GM19351 (cell line): ENCODE measurements around the gene IGFBP6.

Experiments used
- ATAC-seq: cut with Tn5 transposase; IDR thresholded peaks from one replicate; pipeline ENCODE4 v1.9.1; 2021; ENCODE audit warnings: mild to moderate bottlenecking, moderate library complexity; ENCODE audit not compliant: unreplicated experiment

The IGFBP6 gene

DNA sequence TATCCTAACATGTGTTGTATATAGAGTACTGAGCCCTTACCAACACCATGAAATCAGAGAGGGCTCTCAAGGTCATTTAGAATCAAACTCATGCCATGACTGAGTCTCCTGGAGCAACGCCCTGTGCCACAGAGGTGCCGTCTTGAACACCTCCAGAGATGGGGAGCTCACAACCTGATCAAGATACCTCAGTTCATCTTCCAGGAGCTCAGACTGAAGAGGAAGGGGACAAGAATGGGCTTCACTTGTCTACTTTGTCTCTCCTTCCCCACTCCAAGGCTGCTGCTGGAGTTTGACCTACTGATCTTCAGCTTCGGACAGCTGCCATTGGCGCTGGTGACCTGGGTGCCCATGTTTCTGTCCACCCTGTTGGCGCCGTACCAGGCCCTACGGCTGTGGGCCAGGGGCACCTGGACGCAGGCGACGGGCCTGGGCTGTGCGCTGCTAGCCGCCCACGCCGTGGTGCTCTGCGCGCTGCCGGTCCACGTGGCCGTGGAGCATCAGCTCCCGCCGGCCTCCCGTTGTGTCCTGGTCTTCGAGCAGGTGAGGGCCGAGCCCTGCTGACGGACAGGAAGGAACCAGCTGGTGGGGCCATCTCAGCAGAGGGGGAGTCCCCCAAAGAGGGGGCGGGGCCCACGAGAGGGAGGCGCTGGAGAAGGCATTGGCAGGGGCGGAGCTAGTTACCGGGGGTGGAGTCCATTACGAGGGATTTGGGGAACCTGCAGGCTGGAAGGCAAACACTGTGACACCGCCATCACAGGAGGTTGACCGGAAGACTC is 17.8 kb downstream of the IGFBP6 start:
- ATAC-seq = no peak

DNA sequence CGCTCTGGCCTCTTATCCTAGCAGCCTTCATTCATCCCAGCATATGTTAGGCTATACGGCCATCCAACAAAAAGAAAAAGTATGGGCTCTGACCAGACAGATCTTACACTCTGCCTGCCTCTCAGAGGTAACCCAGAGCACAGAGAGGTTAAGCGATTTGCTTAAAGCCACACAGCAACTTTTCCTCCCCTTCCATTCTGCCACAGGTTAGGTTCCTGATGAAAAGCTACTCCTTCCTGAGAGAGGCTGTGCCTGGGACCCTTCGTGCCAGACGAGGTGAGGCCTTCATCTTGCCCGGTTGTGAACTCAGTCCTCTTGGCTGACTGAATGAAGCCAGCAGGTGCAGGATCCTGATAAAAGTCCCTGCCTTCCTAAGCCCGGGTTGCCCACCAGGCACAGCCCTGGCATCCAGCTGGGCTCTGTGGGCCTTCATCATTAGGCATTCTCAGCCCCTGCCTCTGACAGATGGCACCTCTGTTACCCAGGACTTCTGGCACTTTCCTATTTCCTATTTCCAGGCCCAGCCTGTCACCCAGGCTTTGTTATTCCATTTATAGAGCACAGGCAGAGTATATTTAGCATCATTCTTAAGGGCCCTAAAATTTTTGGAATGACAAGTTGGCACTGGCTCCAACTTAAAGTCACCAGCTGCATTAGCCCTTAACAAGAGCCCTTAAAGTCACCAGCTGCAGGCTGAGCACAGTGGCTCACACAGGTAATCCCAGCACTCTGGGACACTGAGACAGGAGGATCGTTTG is 18.6 kb downstream of the IGFBP6 start:
- no peak for ATAC-seq

DNA sequence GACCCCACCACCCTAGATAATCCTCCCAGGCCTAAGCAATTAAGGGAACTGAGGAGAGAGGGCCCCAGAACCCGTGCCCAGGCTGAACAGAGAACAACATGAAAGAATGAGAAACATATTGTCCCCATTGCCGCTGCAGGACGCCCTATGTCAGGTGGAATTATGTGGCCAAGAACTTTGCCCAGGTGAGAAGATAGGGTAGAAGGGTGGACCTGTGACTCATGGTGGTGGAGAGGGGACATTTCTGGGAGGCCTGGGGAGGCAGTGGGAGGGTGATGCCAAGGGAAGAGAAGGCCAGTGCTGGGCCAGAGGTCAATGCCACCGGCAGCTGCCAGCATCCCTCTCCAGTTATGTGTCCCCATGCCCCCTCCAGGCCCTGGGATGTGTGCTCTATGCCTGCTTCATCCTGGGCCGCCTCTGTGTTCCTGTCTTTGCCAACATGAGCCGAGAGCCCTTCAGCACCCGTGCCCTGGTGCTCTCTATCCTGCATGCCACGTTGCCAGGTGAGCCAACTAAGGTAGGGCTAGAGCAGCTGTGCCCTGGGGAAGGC is 21.4 kb downstream of the IGFBP6 start:
- no peak for ATAC-seq

DNA sequence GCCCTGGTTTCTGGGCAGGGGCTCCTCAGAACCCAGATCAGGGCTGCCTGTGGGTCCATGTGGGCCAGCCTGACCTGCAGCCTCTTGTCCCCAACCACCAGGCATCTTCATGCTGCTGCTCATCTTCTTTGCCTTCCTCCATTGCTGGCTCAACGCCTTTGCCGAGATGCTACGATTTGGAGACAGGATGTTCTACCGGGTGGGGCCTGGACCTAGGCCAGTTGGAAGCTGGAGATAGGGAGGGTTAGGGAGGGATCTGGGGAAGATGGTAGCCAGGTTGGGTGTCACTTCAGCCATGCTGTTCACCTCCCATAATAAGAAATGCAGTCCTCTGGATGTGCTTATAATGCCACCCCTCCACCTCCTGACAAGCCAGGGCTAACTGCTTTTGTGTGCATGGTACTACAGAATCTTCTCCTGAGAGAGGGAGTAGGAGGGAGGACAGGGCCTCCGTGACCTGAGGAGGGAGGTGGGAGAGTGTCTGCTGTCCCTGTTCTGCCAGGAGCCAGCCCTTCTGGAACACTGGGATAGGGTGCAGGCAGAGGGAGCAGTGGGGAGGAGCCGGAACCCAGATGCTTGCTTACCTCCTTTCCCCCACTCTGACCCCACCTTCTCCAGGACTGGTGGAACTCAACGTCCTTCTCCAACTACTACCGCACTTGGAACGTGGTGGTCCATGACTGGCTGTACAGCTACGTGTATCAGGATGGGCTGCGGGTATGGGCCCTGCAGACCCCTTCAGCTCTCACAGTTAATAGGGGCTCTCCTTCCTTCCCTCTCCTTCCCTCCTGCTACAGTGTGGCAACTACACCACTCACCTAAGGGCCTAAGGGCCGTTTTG is 23.4 kb downstream of the IGFBP6 start:
- ATAC-seq = no peak

DNA sequence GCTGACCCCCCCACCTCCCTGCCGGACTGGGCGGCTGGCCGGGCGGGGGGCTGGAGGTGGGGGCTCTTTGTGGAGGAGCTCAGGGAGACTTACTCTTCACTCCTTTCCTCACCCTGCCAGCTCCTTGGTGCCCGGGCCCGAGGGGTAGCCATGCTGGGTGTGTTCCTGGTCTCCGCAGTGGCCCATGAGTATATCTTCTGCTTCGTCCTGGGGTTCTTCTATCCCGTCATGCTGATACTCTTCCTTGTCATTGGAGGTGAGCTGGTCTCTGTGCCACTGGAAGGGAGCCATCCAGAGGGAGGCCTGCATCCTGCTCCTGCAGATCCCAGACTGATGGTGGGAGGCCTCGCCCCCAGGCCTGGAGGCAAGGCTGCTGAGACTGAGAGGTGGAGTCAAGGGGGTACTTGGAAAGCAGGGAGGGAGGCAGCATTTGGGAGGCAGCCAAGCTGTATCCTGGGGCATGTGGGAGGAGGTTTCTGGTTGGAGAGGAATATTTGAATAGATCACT is 25.5 kb downstream of the IGFBP6 start:
- no peak for ATAC-seq

DNA sequence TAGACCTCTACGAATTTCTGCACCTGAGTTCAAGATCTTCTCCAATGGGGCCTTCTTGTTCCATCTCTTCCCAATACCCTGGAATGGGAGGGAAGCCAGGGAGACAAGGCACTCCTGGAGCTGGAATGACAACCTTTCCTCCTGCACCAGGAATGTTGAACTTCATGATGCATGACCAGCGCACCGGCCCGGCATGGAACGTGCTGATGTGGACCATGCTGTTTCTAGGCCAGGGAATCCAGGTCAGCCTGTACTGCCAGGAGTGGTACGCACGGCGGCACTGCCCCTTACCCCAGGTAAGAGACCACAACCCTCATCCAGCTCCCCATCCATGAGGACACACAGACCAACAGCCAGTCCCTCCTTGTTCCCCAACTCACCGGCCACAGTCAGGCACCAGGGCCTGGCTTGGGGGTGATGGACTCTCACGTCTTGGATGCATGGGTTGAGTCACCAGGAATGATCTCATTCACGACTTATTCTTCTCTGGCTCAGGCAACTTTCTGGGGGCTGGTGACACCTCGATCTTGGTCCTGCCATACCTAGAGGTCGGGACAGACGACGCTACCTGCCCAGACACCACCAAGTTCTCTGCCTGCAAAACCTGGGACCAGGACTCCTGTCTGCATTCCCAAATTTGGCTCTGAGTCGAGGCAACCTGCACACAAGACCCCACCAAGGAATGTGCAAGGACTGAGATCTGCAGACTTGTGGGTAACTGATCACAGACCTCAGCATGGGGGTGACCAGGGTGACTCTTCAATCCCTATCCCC is 26.3 kb downstream of the IGFBP6 start:
- ATAC-seq = no peak

DNA sequence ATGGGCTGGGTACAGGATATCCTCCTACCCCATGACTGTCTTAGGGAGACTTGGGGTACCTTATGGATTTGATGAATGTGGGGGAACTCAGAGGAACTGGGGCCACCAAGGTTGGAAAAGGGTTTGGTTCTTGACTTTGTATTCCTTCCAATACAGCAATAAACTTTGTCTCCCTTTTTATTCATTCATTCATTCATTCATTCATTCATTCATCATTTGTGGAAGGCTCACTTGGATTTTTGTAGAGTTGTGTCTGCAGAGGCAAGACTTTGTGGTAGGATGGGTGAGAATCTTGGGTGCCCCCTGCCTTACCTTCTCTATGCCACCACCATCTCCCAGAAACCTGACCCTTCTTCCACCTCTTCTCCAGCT is 26.9 kb downstream of the IGFBP6 start:
- ATAC-seq = no peak

DNA sequence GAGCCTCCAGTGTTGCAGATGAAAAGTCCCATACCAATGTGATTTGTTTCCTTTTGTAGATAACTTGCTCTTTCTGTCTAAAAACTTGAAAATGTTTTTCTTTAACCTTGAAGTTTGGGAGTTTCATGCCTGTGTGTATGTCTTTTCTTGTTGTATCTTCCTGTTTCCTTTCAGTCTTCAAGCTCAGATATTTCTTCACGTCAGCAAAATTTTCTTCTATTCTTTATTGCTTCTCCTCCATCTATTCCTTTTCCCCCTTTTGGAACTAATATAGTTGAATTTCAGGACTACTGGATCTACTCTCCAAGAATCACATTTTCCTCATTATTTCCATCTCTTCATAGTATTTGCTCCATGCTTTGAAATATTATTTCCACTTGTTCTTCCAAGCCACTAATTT is 29.7 kb downstream of the IGFBP6 start:
- no peak for ATAC-seq

DNA sequence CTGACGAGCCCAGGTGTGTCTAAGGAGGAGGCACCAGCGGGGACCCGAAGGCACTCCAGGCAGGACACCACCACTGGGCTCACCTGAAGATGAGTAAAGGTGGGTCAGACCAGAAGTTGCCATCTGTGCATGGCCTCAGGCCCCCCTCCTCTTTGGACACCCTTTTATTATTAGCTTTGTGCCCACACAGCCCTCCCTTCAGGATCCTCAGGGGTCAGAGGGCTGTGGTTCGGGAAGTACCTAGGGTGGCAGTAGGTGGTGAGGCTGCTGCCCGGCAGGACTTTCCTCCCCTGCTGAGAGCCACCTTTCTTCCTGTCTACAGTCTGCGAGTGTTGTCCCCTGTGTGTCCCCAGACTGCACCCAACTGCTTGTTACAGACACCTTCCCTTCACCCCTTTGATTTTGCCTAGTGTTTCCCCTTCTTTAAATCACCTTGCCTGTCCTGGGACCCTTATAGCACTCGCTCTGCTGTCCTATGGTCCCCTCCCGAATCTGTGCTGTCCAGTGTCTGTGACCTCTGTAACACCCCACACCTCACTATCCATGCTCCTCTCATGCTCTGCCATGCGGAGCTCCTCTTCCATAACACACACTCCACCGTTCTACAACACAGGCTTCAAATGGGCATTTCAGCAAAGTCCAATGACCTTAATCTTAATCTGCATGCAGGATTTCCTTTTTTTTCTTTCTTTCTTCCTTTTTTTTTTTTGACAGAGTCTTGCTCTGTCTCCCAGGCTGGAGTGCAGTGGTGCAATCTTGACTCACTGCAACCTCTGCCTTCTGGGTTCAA is 31.5 kb downstream of the IGFBP6 start:
- ATAC-seq = no peak

DNA sequence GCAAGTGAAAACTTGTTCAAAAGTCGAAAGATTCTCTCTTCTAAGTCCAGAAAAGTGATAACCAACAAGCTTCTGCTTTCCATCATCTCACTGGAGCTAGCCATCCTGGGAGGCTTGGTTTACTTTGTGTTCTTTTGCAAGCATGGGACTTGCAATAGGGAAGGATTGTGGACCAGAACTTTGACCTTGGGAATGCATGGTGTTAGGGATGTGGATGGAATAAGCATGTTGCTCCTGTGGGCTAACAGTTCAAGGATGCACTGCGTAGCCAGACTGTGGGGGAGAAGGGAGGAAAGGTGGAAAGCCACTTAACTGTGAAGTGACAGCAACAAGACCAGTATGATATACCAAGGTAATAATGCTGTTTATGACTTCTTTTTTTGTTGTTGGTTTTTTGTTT is 34.4 kb downstream of the IGFBP6 start:
- no peak for ATAC-seq

DNA sequence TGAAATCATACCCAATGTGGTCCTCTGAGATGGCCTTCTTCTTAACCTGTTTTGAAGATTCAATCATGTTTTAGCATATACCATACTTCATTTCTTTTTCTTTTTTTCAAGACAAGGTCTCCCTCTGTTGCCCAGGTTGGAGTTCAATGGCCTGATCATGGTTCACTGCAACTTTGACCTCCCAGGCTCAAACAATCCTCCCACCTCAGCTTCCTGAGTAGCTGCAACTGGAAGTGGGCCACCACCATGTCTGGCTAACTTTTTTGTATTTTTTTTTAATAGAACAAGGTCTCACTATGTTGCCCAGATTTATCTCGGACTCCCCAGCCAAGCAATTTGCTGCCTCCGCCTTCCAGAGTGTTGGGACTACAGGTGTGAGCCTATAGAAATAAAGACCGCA is 36.3 kb downstream of the IGFBP6 start:
- ATAC-seq = no peak

DNA sequence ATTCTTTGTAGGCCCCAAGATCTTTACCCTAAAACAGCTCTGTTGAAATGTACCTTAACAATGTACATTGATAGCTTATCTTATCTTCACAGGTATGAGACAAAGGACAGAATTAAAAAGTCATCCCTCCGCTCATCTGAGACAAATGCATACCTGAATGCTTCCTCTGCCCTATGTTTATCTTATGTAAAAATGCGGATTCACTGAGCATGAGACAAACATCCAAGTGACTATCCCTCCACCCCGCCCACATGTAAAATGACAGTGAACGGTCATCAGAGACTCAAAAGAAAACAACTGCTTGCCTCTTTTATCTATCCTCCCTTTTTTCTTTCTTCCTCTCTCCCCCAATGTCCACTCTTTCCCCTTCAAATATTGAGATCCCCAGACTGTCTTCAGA is 45.9 kb downstream of the IGFBP6 start:
- no peak for ATAC-seq

DNA sequence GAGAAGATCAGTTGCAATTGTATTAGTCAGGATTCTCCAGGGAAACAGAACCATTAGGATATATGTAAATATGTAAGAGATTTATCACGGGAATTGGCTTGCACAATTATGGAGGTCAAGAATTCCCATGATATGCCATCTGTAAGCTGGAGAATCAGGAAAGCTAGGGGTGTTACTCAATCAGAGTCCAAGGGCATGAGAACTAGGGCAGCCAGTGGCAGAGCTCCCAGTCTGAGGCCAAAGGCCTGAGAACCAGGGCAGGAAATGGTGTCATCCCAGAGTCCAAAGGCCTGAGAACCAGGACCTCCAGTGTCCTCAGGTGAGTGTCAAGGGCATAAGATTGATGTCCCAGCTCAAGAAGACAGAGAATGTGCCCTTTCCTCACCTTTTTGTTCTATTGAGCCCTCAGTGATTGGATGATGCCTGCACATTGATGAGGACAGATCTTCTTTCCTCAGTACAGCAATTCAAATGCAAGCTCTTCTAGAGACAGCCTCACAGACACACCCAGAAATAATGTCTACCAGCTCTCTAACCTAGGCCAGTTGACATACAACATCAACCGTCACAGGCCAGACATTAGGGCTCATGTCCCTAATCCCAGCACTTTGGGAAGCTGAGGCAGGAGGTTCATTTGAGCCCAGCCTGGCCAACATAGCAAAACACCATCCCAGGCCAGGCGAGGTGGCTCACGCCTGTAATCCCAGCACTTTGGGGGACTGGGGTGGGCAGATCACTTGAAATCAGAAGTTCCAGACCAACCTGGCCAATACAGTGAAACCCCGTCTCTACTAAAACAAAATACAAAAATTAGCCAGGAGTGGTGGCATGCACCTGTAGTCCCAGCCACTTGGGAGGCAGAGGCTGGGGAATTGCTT is 48.2 kb downstream of the IGFBP6 start:
- ATAC-seq = no peak

DNA sequence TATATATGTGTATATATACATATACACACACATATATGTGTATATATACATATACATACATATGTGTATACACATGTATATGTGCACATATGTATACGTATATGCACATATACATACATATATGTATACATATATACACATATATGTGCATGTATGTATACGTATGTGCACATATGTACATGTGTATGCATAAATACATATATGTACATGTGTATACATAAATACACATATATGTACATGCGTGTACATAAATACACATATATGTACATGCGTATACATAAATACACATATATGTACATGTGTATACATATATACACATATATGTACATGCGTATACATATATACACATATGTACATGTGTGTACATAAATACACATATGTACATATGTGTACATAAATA is 49.7 kb downstream of the IGFBP6 start:
- no peak for ATAC-seq

DNA sequence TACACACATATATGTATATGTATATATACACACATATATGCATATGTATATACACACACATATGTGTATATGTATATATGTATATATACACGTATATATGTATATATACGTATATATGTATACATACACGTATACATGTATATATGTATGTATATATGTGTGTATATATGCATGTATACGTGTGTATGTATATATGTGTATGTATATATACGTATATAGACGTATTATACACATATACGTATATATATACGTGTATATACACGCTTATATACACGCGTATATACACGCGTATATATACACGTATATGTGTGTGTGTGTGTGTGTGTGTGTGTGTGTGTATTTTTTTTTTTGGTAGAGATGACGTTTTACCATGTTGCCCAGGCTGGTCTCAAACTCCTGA is 50.2 kb downstream of the IGFBP6 start:
- ATAC-seq = no peak

DNA sequence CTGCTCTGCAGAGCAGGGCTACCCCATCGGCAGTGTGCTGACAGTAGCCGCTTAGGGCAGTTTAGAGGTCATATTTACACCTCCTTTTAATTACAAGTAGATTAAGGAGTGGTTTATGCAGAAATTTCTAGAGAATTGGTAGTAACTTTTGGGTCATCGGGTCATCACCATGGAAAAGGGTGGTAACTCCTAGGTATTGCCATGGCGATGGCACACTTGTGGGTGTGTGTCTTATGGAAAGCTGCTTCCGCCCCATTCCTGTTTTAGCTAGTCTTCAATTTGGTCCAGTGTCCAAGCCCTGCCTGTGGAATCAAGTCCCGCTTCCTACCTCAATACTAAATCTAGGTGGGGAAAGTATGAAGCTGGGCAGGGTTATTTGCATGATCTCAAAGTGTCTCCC is 53.6 kb downstream of the IGFBP6 start:
- no peak for ATAC-seq
